GM19463 (cell line): Measurements from ENCODE around the gene POPDC3.
"Not testable (repeated sequence)": the region's sequence is repeated elsewhere in the genome, so short reads cannot be mapped to it uniquely, and the experiment has no call there.

ENCODE experiments used
- ATAC-seq: cut with Tn5 transposase; IDR thresholded peaks from one replicate; pipeline ENCODE4 v1.9.1; 2021; ENCODE audit warnings: mild to moderate bottlenecking, moderate library complexity; ENCODE audit not compliant: unreplicated experiment

The POPDC3 gene

GRCh38 chr6:105196076-105196475 is 16.3 kb upstream of the POPDC3 start:
- no peak for ATAC-seq

- ATAC-seq, result no peak
These were observed 14.8 kb upstream of the POPDC3 start for GRCh38 chr6:105194591-105194990.

- ATAC-seq, result no peak
These were observed 14.3 kb upstream of the POPDC3 start for GRCh38 chr6:105194106-105194505.

DNA sequence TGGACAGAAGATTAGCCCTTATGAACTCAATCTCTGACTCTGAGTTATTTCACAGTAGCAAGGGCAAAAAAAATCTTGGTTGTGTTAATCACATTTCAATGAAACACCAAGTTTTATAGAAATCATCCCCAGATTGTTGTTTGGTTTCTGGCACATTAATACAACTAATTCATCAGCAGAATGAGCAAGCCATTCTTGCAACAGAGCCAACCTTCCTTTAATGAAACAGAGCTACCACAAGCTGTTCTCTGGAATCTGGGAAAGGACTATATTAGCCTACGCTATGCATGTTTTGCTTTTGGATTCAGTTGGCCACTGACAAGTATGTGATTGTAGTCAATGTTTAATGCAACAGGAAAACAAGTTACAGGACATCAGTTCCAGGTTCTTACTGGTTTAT is 13.8 kb upstream of the POPDC3 start:
- no peak for ATAC-seq

GRCh38 chr6:105192707-105193465 is 13.1 kb upstream of the POPDC3 start:
- ATAC-seq, result no peak

- no peak for ATAC-seq
These were observed 11.5 kb upstream of the POPDC3 start for GRCh38 chr6:105191351-105191750.

DNA sequence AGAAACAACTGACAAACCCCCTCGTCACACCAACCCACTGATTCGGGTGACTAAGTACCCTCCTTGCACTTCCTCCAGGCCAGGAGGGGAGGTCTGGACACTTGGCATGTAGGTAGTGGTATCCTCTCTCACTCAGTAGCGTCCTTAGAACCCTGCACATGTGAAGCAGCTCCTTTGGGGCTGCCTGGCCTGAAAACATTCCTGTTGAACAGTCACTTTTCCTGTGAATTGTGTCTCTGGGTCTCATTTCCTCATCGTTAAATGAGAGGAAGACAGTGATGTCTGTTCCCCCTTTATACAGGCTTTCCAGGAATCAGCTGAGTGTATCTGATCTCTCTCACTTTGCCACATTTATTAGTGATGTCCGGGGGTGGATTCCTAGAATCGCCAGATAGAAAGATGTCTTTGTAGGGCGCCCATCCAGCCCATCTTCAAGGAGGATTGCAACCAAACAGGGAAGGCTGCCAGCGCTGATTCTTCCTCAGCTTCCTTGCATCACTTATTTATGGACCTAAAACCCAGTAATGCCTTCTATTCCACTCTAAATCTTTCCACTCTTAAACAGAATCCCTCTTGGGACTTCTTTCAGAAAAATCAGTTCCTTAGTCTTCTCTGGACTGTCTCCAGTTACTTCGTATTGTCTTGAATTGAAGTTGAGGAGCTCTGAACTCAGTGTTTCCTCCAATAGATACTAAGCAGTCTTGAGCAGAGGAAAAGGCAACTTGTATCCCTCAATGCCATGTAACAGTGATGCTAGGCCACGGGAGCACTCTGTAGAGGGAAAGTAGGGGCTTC is 9.4 kb upstream of the POPDC3 start:
- no peak for ATAC-seq

GRCh38 chr6:105188251-105188650 is 8.4 kb upstream of the POPDC3 start:
- no peak for ATAC-seq

GRCh38 chr6:105186576-105186975 is 6.8 kb upstream of the POPDC3 start:
- no peak for ATAC-seq

DNA sequence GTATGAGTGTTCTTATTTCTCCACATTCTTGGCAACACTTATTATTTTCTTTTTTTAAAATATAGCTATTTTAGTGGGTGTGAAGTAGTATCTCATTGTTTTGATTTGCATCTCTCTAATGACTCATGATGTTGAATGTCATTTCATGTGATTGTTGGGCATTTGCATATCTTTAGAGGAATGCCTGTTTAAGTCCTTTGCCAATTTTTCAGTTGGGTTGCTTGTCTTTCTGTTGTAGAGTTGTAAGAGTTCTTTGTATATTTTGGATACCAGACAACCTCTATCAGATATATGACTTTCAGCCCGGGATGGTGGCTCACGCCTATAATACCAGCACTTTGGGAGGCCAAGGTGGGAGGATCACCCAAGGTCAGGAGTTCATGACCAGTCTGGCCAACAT is 5.1 kb upstream of the POPDC3 start:
- ATAC-seq, result no peak

DNA sequence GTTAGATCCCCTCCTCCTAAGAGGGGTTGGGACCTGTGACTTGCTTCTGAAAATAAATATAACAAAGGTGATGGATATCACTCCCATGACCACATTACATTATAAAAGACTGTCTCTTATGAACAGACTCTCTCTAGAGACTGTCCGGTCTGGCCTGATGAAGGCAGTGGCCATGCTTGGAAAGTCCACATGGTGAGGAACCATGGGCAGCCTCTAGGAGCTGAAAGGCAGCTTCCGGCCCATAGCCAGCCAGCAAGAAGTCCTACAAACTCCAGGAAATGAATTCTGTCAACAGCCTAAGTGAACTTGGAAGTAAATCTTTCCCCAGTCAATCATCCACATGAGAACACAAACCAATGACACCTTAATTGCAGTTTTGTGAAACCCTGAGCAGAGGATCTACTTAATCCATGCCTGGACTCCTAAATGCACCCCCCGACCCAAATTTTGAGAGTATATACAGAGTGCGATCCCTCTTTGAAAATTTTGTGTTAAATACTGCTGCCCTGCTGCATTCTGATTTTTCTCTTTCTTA is 2.2 kb upstream of the POPDC3 start:
- no peak for ATAC-seq

GRCh38 chr6:105178636-105179035 is 1.2 kb downstream of the POPDC3 start:
- no peak for ATAC-seq

DNA sequence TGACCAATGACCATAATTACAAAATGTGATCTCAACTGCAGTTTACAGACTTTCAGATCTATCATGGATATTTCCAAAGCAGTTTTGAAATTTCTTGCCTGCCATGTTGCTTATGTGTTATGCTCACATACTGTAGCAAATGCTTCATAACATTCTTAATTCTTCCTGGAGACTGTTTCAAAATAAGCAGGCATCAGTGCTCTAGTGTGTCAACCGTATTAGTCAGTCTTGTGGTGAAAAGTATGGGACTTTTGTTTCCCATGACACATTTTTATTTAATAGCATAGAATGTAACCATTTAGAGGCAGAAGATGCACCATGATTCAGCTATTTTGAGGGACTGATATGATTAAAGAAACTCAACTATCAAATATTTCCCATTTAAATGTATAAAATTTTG is 1.7 kb downstream of the POPDC3 start:
- no peak for ATAC-seq

DNA sequence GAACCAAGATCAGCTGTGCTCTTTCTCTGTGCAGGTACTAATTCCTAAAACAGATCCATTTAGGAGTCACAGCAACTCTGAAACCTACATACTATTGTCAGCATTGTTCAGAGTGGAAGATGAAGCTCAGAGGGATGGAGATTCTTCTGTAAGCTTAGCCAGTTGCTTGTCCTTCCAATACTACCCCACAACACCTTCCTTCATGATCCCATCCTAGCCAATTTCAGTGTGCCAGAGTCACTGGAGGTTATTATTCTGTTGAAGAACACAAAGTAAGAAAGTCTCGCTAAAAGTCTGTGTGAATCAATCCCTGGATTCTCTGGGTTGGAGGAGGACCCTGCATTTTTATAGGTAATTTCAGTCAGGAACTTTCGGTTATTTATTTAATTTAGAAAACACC is 2.3 kb downstream of the POPDC3 start:
- no peak for ATAC-seq

DNA sequence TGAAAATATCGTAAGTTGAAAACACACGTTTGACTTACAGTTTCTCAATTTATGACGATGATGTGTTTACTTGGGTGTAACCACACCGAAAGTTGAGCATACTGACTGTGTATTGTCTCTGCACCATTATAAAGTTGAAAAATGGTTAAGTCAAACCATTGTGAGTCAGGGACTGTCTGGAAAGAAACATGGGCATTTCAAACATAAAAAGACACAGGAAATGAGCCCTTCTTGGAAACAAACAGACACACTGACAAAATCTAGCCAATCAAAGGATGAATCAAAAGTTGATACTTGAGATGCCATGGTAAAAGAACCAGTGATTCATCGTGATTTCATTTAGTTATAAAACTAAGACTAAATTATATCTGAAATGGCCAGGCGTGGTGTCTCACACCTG is 5.3 kb downstream of the POPDC3 start:
- no peak for ATAC-seq

- not testable (repeated sequence) for ATAC-seq
These were observed 7.3 kb downstream of the POPDC3 start for GRCh38 chr6:105172515-105172914.

DNA sequence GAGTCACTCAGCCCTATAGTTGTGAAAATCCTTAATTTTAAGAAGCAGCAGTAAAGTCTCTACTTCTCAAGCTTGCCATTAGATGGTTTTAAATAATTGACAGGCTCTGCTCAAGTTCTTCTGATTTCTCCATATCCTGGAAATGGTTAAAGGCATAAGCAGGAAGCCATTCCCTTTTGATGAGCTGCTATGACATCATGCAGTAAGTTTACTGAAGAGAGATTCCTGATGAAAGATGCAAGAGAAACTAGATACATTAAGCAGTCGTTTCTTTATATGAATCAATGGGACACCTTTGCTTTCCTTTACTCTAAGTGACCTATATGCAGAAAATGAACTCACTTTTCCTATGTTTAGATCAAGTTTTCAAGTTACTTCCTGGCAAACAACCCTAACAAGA is 9.8 kb downstream of the POPDC3 start:
- no peak for ATAC-seq

DNA sequence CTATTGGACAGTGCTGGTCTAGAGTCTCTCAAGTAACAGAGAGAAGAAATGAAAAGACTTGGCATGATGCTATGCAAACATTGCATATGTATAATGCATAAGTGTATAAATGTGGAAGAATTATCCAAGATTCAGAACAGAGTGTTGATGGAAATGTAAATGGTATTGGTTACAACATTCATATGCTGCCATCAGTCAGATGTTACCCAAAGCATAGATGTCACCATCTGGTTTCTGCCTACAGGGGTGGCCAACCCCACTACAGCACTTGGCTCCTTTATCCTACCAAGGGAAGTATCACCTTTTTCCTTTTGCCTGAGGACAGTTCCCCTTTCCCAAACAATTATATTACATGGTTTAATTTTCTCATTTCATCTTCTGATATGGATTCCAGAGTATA is 11.9 kb downstream of the POPDC3 start:
- ATAC-seq, result no peak

GRCh38 chr6:105164418-105164817 is 15.4 kb downstream of the POPDC3 start:
- no peak for ATAC-seq

DNA sequence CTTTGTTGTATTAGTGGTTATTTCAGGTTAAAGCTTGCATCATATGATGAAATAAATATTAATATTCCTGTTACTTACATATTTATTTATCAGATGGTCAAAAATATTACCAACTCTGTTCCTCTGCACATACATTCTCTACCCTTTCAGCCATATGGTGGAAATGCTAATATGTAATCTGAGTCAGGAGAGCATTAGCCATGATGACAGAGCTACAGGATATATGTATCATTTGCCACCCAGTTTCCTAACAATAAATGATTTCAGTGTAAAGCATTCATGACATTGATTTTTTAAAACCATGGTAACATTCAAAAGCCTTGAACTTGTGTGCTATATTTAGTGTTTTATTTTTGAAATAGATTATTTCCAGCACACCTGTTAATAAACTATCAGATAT is 16.6 kb downstream of the POPDC3 start:
- no peak for ATAC-seq

GRCh38 chr6:105162377-105162776 is 17.4 kb downstream of the POPDC3 start:
- ATAC-seq, result no peak

GRCh38 chr6:105161421-105161820 is 18.4 kb downstream of the POPDC3 start:
- ATAC-seq, result no peak
